HEK293T (cell line): ENCODE data around the gene AGBL1.

Source experiments
- ARNT ChIP-seq: fragments of 450-650 bp; IDR thresholded peaks from 2 replicates; pipeline ENCODE4 v1.6.1; 2017; ENCODE audit warnings: mild to moderate bottlenecking
- BHLHE40 ChIP-seq: fragments of 450-650 bp; IDR thresholded peaks from 2 replicates; pipeline ENCODE4 v1.6.1; 2016; ENCODE audit warnings: mild to moderate bottlenecking, moderate library complexity, borderline replicate concordance
- CTBP1 ChIP-seq: fragments of 450-650 bp; IDR thresholded peaks from 2 replicates; pipeline ENCODE4 v1.6.1; 2016; ENCODE audit warnings: borderline replicate concordance
- ELF4 ChIP-seq: fragments of 450-650 bp; IDR thresholded peaks from 2 replicates; pipeline ENCODE4 v1.6.1; 2017; ENCODE audit warnings: antibody characterized with exemption
- FOXM1 ChIP-seq: fragments of 450-650 bp; IDR thresholded peaks from 2 replicates; pipeline ENCODE4 v1.6.1; 2017; ENCODE audit warnings: mild to moderate bottlenecking, borderline replicate concordance
- HDGF ChIP-seq: fragments of 450-650 bp; IDR thresholded peaks from 2 replicates; pipeline ENCODE4 v1.6.1; 2017; ENCODE audit warnings: antibody characterized with exemption, borderline replicate concordance
- PKNOX1 ChIP-seq: fragments of 450-650 bp; IDR thresholded peaks from 2 replicates; pipeline ENCODE4 v1.6.1; 2016
- SP1 ChIP-seq: fragments of 450-650 bp; IDR thresholded peaks from 2 replicates; pipeline ENCODE4 v1.6.1; 2017
- SUZ12 ChIP-seq: fragments of 450-650 bp; IDR thresholded peaks from 2 replicates; pipeline ENCODE4 v1.6.1; 2016; ENCODE audit warnings: mild to moderate bottlenecking
- TARDBP ChIP-seq: fragments of 450-650 bp; IDR thresholded peaks from 2 replicates; pipeline ENCODE4 v1.6.1; 2016
- ZNF384 ChIP-seq: fragments of 450-650 bp; IDR thresholded peaks from 2 replicates; pipeline ENCODE4 v1.6.1; 2016

DNA sequence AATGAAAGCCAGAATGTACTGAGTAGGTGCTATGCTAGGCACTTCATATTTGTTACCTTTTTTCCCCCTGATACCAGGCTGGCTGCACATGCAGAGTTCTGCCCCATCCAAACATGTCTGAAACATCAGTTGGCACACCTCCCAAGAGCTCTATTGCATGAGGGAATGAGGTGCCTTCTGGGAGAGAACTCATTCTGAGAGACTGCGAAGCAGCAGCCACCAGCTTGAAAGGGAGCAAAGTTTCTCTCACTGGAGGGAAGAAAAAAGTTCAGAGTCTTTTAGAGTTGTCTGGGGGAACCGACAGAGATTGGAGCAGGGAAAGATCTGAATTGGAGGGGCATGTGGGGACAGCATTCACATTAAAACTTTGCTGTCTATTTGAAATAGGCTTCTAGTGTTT lies 84.1 kb downstream of the AGBL1 start:
- no peak for TF ChIP-seq ELF4
- TF ChIP-seq PKNOX1: no peak
- TF ChIP-seq FOXM1: no peak
- TF ChIP-seq SUZ12: no peak
- no peak for TF ChIP-seq CTBP1
- no peak for TF ChIP-seq SP1
- TF ChIP-seq BHLHE40: no peak
- TF ChIP-seq ARNT: no peak
- TF ChIP-seq TARDBP: no peak
- TF ChIP-seq HDGF: no peak
- TF ChIP-seq ZNF384: no peak
